Endothelial cell of umbilical vein (primary cell): ENCODE measurements around the gene ZFP14.
"Not testable (repeated sequence)": the region's sequence is repeated elsewhere in the genome, so short reads cannot be mapped to it uniquely, and the experiment has no call there.

Source experiments
- CTCF ChIP-seq, 2 donors: IDR thresholded peaks; 1 replicate in 1 of 2; 2 replicates in 1 of 2; pipeline ENCODE4 v1.5.1; 2011; ENCODE audit warnings: low read length in 2 of 2, mild to moderate bottlenecking in 2 of 2, moderate library complexity in 2 of 2, control low read depth in 1 of 2, inconsistent platforms in 1 of 2, low read depth in 1 of 2; ENCODE audit not compliant: insufficient read depth in 1 of 2; ENCODE audit errors: extremely low read depth in 1 of 2
- EZH2 ChIP-seq: IDR thresholded peaks from 2 replicates; pipeline ENCODE4 v1.6.1; 2012; ENCODE audit warnings: borderline replicate concordance, low read depth, mild to moderate bottlenecking, moderate library complexity, low read length, inconsistent platforms; ENCODE audit not compliant: severe bottlenecking
- GATA2 ChIP-seq: IDR thresholded peaks from 2 replicates; pipeline ENCODE4 v1.7.0; 2011; ENCODE audit warnings: low read depth, mild to moderate bottlenecking, moderate library complexity, mixed read lengths, low read length; ENCODE audit not compliant: insufficient read length, insufficient read depth
- MAX ChIP-seq: IDR thresholded peaks from 2 replicates; pipeline ENCODE4 v1.6.1; 2011; ENCODE audit not compliant: insufficient read depth, insufficient read length
- POLR2A ChIP-seq: IDR thresholded peaks from 2 replicates; pipeline ENCODE4 v1.6.1; 2012; ENCODE audit warnings: low read depth, mild to moderate bottlenecking, control low read depth, low read length
- POLR2AphosphoS5 ChIP-seq: IDR thresholded peaks from 2 replicates; pipeline ENCODE4 v1.6.1; 2012; ENCODE audit warnings: low read depth, mild to moderate bottlenecking, control low read depth, low read length, moderate library complexity; ENCODE audit not compliant: insufficient read depth

GRCh38 chr19:36314053-36314452 is 64.9 kb downstream of the ZFP14 start:
- TF ChIP-seq CTCF (IDR thresholded peaks at IDR 0.05; ENCODE audit: extremely low read depth in 1 of 2, insufficient read depth in 1 of 2, low read depth in 1 of 2, low read length in 2 of 2); POLR2A; POLR2AphosphoS5; EZH2; GATA2; MAX: not testable (repeated sequence)
